GM18517 (cell line): ENCODE measurements around the gene OLFML2B.
"Not testable (repeated sequence)": the region's sequence is repeated elsewhere in the genome, so short reads cannot be mapped to it uniquely, and the experiment has no call there.

Experiments used
- ATAC-seq: cut with Tn5 transposase; IDR thresholded peaks from one replicate; pipeline ENCODE4 v1.9.1; 2021; ENCODE audit warnings: mild to moderate bottlenecking, moderate library complexity; ENCODE audit not compliant: unreplicated experiment

Gene OLFML2B

DNA sequence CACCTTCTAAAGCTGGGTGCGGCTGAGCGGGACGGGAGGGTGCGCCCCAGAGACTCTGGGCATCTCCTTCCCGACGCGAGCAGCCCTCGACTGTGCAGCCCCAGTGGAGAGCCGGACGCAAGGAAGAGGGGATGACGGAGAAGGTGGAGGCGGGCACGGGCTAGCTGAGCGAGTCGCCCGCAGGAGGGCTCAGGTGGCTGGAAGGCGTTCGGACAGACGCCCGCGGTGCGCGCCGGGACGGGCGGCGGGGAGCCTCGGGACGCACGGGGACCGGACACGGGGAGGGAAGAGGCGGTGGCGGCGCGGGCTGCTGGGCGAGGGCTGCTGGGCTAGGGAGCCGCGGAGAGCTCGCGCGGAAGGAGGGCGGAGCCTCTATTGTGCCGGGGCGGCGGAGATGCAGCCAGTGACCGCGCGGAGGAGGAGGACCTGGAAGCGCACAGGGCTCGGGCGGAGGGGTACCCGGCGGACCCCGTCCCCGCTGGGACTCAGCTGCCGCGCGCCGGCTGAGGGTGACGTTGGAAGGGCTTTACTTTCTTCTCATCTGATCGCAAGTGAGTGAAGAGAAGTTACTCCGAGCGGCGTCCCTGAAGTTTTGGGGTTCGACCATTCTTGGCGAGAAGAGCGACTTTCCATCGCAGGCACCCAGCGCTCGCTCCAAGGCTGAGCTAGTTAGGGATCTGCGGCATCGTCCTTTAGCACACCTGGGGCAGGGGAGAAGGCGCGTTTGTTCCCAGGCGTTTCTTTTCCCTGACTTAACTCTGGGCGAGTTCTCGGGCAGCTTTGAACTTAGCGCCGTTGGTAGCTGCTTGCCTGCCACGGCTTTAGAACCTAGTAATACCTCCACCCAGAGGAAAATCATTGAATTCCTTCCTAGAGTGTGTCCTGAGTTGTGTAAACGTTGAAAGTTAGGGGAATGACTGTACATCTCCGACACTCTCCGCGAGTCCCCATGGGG, at the start of gene OLFML2B:
Gene OLFML2B (minus strand): TSS at position 323 of the 955 bp plus-strand sequence. CDS start 439 bp downstream, outside the sequence.
- ATAC-seq = peak; percentile 52

GRCh38 chr1:162072740-162073139, 49.1 kb upstream of the OLFML2B start:
- ATAC-seq = no peak

DNA sequence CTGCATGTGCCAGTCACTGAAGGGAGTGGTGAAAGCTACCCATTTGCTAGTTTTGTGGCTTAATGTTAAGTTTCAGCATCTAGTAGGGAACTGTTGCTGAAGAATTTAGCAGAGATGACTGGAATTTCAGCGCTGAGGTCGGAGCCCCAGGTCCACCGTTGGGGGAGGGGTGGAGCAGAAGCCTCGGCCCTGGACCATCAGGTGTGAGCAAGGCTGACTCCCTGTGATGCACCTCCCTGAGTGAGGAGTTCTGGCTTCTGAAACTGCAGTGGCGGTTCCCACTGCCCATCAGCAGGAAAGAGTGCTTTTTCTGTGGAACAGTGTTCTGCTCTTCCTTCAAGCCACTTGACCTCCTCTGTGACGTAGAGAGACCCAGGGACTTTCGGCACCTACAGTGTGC, 47.2 kb upstream of the OLFML2B start:
- ATAC-seq = no peak

- ATAC-seq = peak; percentile 25
Measured at GRCh38 chr1:162070094-162070748, 46.6 kb upstream of the OLFML2B start.

- ATAC-seq = peak; percentile 88
Measured at GRCh38 chr1:162069334-162070093, 45.8 kb upstream of the OLFML2B start, which contains the start of gene NOS1AP. Gene NOS1AP, plus strand, starts transcription at chr1:162069691. Its CDS starts 487 bp downstream, at chr1:162070178.

DNA sequence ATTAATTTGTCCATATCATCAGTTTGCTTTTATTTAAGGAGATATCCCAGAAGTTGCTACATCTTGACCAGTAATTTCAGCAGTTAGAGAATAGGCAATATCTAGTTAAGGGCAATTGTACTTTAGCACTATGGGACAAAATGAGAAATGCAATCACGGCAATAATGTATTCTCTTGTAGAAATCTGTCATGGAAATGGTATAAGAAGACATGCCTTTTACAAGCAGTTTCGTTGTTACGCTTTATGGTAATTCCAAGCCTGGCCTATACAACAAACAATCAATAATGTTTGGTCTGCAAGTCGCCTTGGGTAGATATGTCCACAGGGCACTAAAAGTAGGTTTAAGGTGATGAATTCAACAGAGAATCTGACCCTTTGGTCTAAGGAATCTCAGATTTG, 44.6 kb upstream of the OLFML2B start:
- no peak for ATAC-seq

DNA sequence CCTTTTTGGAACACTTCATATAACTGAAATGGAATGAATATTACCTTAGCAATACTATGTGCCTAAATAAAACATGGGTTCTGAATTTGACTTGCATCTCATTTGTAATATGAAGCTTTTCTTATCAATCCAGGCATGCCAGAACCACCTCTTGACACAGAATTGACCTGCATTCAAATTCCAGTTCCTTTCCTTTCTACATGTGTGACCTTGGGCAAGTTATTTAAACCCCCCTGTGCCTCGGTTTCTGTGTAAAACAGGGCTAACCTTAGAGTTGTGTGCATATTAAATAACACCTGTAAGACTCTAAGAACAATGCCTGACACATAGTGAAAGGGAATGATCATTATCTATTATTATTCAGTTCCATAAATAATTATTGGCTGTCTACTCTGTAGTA, 43.8 kb upstream of the OLFML2B start:
- ATAC-seq = no peak

DNA sequence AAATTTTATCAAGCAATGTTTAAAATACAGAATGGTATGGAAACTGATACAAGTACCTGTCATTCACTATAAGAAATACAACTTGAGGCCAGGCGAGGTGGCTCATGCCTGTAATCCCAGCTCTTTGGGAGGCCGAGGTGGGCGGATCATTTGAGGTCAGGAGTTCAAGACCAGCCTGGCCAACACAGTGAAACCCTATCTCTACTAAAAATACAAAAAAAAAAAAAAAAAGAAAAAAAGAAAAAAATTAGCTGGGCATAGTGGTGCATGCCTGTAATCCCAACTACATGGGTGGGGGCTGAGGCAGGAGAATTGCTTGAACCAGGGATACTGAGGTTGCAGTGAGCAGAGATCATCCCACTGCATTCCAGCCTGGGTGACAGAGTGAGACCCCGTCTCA, 43.2 kb upstream of the OLFML2B start:
- ATAC-seq = not testable (repeated sequence)

- ATAC-seq = no peak
Measured at GRCh38 chr1:162065016-162065415, 41.3 kb upstream of the OLFML2B start.

GRCh38 chr1:162062542-162063015, 38.9 kb upstream of the OLFML2B start:
- ATAC-seq = no peak

DNA sequence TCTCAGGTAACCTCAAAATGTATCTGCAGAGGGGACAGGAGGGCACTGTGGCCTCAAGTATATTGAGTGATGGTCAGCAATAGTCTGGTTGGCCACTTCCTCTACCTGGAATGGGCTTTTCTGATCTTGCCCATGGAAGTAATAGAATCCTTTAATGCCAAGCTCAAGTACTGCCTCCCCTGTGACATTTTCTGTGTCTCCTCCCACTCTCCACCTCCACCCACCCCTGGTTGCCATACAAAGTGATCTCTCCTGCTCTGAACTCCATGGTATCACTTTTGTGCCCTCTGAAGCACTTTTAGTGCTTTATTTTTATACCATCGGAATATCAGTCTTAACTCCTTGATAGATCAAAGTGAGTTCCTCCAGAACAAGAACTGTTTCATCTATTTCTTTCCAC, 36.6 kb upstream of the OLFML2B start:
- no peak for ATAC-seq

GRCh38 chr1:162059721-162060120, 36.1 kb upstream of the OLFML2B start:
- ATAC-seq = no peak

DNA sequence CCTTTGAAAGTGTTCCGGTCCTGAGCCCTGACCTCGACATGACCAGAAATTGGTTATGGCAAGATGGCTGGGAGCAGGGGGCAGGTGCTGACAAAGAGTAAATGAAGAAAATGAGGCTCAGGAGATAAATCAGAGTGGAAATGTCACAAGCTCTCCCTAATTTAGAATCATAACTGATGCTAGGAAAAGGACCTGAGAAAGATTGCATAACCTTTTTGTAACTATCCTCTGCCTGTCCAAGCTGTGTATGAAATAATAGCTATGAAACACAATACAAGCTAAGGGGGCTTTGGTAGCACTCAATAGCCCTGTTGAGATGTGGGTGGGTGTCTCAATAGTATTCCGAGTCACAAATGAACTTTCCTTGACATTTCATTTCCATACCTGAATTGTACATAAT, 32.9 kb upstream of the OLFML2B start:
- ATAC-seq = no peak

DNA sequence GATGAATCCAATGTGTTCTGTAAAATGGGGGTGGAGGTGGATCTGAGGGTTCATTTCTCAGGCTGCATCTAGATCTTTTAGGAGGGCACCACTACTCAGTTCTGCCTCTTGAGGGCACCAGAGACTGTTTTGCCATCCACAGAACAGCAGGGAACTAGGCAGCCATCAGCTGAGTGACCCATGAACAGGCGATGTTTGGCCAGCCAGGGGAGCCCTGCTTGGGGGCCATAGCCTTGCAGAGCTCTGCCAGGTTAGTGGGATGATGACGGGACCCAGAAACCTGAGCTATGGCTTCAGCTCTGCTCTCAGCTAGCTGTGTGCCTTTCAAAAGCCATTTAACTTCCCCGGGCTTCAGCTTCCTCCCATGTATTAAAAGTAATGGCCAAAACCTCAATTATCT, 32.4 kb upstream of the OLFML2B start:
- no peak for ATAC-seq

- ATAC-seq = no peak
Measured at GRCh38 chr1:162055062-162055461, 31.4 kb upstream of the OLFML2B start.

GRCh38 chr1:162053949-162054348, 30.3 kb upstream of the OLFML2B start:
- ATAC-seq = not testable (repeated sequence)

DNA sequence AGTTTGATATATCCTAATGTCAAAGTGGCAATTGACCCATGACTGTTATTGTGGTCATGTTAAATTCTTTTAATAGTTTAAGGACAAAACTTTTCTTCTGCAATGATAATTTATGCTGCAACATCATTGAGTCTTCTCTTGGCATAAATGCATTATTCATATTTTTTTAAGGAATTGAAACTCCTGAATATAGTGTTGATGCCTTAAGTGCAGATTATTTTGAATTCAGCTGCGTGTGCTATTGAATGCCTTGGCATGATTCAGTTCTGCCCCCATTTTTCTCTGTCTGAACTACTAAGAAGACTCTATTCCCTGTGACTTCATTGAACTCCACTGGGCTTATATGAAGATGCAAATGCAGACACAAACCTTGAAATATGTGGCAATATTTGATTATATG, 23.3 kb upstream of the OLFML2B start:
- no peak for ATAC-seq

- no peak for ATAC-seq
Measured at GRCh38 chr1:162042361-162042760, 18.7 kb upstream of the OLFML2B start.

- ATAC-seq = no peak
Measured at GRCh38 chr1:162040657-162041056, 17.0 kb upstream of the OLFML2B start.

DNA sequence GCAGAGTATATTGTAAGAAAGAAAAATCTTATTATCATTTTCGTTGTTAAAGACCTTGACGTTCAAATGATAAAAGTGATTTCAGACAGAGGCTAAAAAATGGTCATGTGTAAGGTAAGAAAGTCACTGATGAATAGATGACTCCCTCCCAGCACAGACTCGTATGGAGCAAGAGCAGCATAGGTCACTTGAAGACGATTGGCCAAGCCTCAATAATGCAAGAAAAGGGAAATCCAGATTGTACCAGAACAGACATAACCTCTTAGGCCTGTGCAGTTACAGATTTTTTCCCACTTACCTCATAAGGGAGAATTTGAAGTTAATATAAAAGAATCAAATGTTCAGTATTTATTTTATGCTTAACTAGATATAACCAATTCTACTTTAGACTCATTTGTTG, 16.3 kb upstream of the OLFML2B start:
- no peak for ATAC-seq

- no peak for ATAC-seq
Measured at GRCh38 chr1:162038624-162039023, 15.0 kb upstream of the OLFML2B start.
